HEK293 (cell line): Measurements from ENCODE around the gene DOK3.

Experiments
- CTCF ChIA-PET: fragments of 350-600 bp; formaldehyde crosslinking; extraction: SDS; loops from one replicate; lab custom pipeline; 2021; ENCODE audit warnings: antibody characterized with exemption; lab: Yijun Ruan, JAX
- POLR2A ChIA-PET: fragments of 300-600 bp; formaldehyde crosslinking; extraction: SDS; loops from one replicate; lab custom pipeline; 2020; ENCODE audit warnings: antibody characterized with exemption, inconsistent platforms; lab: Yijun Ruan, JAX
- H3K27ac ChIP-seq: fragments of 200-500 bp; sonication (Bioruptor generic); 2 replicates; pipeline ENCODE4 v1.5.1; 2014; ENCODE audit warnings: low read depth, low read length, control low read depth, inconsistent platforms; ENCODE audit errors: extremely low read depth
- H3K36me3 ChIP-seq, 2 experiments: fragments of 200-500 bp in 1 of 2; sonication (Bioruptor generic) in 1 of 2; 1 replicate in 1 of 2; 2 replicates in 1 of 2; pipeline ENCODE4 v1.5.1; 2014 to 2017; ENCODE audit warnings: inconsistent platforms in 2 of 2, low read length in 2 of 2; ENCODE audit not compliant: control insufficient read depth in 2 of 2, insufficient read depth in 1 of 2
- H3K4me1 ChIP-seq: fragments of 200-500 bp; sonication (Bioruptor generic); 2 replicates; pipeline ENCODE4 v1.5.1; 2014; ENCODE audit warnings: mild to moderate bottlenecking, low read length, inconsistent platforms; ENCODE audit not compliant: control insufficient read depth, insufficient read depth
- H3K4me3 ChIP-seq: 2 replicates; pipeline ENCODE4 v1.5.1; 2011; ENCODE audit warnings: low read depth, mild to moderate bottlenecking, control low read depth, low read length, moderate library complexity
- H3K9me3 ChIP-seq: fragments of 200-500 bp; sonication (Bioruptor generic); 2 replicates; pipeline ENCODE4 v1.5.1; 2014; ENCODE audit warnings: low read depth, low read length, inconsistent platforms; ENCODE audit not compliant: control insufficient read depth, insufficient read depth
- INSM2 ChIP-seq: fragments of 450-650 bp; formaldehyde crosslinking; IDR thresholded peaks from 2 replicates; pipeline ENCODE4 v1.5.1; 2016; ENCODE audit warnings: missing biosample characterization, missing genetic modification characterization
- PRDM1 ChIP-seq: fragments of 450-650 bp; formaldehyde crosslinking; IDR thresholded peaks from 2 replicates; pipeline ENCODE4; 2016; ENCODE audit warnings: missing biosample characterization, missing genetic modification characterization
- REPIN1 ChIP-seq: fragments of 450-650 bp; formaldehyde crosslinking; IDR thresholded peaks from 2 replicates; pipeline ENCODE4 v1.5.1; 2017; ENCODE audit warnings: missing biosample characterization, missing genetic modification characterization, low read depth
- SETDB1 ChIP-seq: IDR thresholded peaks from one replicate; pipeline ENCODE4 v1.6.1; 2017; ENCODE audit warnings: mild to moderate bottlenecking, low read length, moderate library complexity, mixed read lengths; ENCODE audit not compliant: insufficient read length
- YY2 ChIP-seq: fragments of 450-650 bp; formaldehyde crosslinking; IDR thresholded peaks from 2 replicates; pipeline ENCODE4 v1.5.1; 2016; ENCODE audit warnings: missing biosample characterization, missing genetic modification characterization
- ZBTB48 ChIP-seq: fragments of 450-650 bp; formaldehyde crosslinking; IDR thresholded peaks from 2 replicates; pipeline ENCODE4 v1.5.1; 2016; ENCODE audit warnings: missing biosample characterization, missing genetic modification characterization
- ZNF121 ChIP-seq: fragments of 450-650 bp; formaldehyde crosslinking; IDR thresholded peaks from 2 replicates; pipeline ENCODE4 v1.5.1; 2016; ENCODE audit warnings: missing biosample characterization, missing genetic modification characterization
- ZNF2 ChIP-seq: fragments of 450-650 bp; formaldehyde crosslinking; IDR thresholded peaks from 2 replicates; pipeline ENCODE4 v1.5.1; 2016; ENCODE audit warnings: missing biosample characterization, missing genetic modification characterization
- ZNF202 ChIP-seq: fragments of 450-650 bp; formaldehyde crosslinking; IDR thresholded peaks from 2 replicates; pipeline ENCODE4 v1.5.1; 2016; ENCODE audit warnings: missing biosample characterization, missing genetic modification characterization, borderline replicate concordance
- ZNF366 ChIP-seq: fragments of 450-650 bp; formaldehyde crosslinking; conservative IDR thresholded peaks from 2 replicates; pipeline ENCODE4 v1.5.1; 2016; ENCODE audit warnings: missing biosample characterization, missing genetic modification characterization
- ZNF416 ChIP-seq: fragments of 450-650 bp; formaldehyde crosslinking; IDR thresholded peaks from 2 replicates; pipeline ENCODE4 v1.5.1; 2016; ENCODE audit warnings: missing biosample characterization, missing genetic modification characterization
- ZNF600 ChIP-seq: fragments of 450-650 bp; formaldehyde crosslinking; IDR thresholded peaks from 2 replicates; pipeline ENCODE4 v1.5.1; 2016; ENCODE audit warnings: missing biosample characterization, missing genetic modification characterization
- ZNF785 ChIP-seq: fragments of 450-650 bp; formaldehyde crosslinking; IDR thresholded peaks from 2 replicates; pipeline ENCODE4 v1.5.1; 2016; ENCODE audit warnings: missing biosample characterization, missing genetic modification characterization
- ZNF791 ChIP-seq: fragments of 450-650 bp; formaldehyde crosslinking; IDR thresholded peaks from 2 replicates; pipeline ENCODE4 v1.5.1; 2016; ENCODE audit warnings: missing biosample characterization, missing genetic modification characterization
- TF ChIP-seq, protein P1 (sequence below): fragments of 450-650 bp; formaldehyde crosslinking; IDR thresholded peaks from 2 replicates; pipeline ENCODE4 v1.5.1; 2016; ENCODE audit warnings: missing biosample characterization, missing genetic modification characterization, borderline replicate concordance

The DOK3 gene

GRCh38 chr5:177540438-177540837 lies 30.8 kb upstream of the DOK3 start:
- Histone ChIP-seq H3K36me3 (peaks cover 4 to 64% of the 10 kb centered on the region in 2 experiments), H3K9me3 (no peaks in the 10 kb centered on the region), H3K27ac (no peak overlapping the region), H3K4me3 (no peak overlapping the region), H3K4me1 (no peaks in the 10 kb centered on the region; the same call in 1 of the 2 replicates)
- TF ChIP-seq ZNF791 (tag by site-specific recombination) (no peak), INSM2 (no peak)
- CTCF ChIA-PET = interaction anchor here (1.6 kb wide), 1 partner anchor 19 kb away, joined by 8 read pairs; no protein-coding TSS in a partner anchor
- POLR2A ChIA-PET = no interaction called here

DNA sequence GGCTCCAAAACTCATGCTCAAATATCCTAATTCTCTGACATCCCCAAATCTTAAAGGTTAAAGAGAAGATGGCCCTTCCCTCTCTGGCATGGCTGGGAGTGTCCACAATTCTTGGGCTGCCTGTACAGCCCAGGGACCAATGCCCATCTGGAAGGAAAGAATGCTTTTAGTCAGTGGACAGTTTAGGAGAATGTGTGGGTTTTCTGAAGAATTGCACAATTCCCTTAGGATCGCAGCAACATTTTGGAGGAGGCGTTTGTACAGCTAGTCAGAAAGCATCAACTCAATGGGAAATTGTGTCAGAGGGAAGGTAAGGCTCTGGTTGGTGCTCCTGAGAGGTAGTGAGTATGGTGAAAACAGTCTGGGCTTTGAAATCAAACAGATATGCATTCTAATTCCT lies 29.8 kb upstream of the DOK3 start:
- H3K36me3 ChIP-seq = peaks cover 4 to 72% of the 10 kb centered on the region in 2 experiments
- no peaks in the 10 kb centered on the region for H3K9me3 ChIP-seq
- CTCF ChIA-PET = interaction anchor here (0.6 to 1.6 kb wide), 2 partner anchors 18 to 521 kb away, joined by 3 to 8 read pairs; no protein-coding TSS in a partner anchor
- H3K4me1 ChIP-seq = no peaks in the 10 kb centered on the region
- H3K4me3 ChIP-seq = no peak overlapping the region
- no peak for TF ChIP-seq REPIN1 (tag by site-specific recombination)
- TF ChIP-seq, protein P1, sequence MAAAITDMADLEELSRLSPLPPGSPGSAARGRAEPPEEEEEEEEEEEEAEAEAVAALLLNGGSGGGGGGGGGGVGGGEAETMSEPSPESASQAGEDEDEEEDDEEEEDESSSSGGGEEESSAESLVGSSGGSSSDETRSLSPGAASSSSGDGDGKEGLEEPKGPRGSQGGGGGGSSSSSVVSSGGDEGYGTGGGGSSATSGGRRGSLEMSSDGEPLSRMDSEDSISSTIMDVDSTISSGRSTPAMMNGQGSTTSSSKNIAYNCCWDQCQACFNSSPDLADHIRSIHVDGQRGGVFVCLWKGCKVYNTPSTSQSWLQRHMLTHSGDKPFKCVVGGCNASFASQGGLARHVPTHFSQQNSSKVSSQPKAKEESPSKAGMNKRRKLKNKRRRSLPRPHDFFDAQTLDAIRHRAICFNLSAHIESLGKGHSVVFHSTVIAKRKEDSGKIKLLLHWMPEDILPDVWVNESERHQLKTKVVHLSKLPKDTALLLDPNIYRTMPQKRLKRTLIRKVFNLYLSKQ (tag by site-specific recombination) = no peak
- no peak for TF ChIP-seq ZBTB48 (tag by site-specific recombination)
- TF ChIP-seq ZNF366 (tag by site-specific recombination) = no peak
- TF ChIP-seq PRDM1 (tag by site-specific recombination) = no peak
- TF ChIP-seq ZNF416 (tag by site-specific recombination) = no peak
- no peak for TF ChIP-seq ZNF2
- TF ChIP-seq ZNF121 (tag by site-specific recombination) = no peak
- no peak for TF ChIP-seq YY2 (tag by site-specific recombination)
- no peak for TF ChIP-seq ZNF202
- no peak for TF ChIP-seq ZNF785 (tag by site-specific recombination)
- no peak for TF ChIP-seq ZNF600 (tag by site-specific recombination)
- H3K27ac ChIP-seq = no peak overlapping the region
- POLR2A ChIA-PET = interaction anchor here (2.0 kb wide), 1 partner anchor 53 kb away, joined by 4 read pairs; the partner anchor contains the start of gene TMED9

GRCh38 chr5:177538876-177539275 lies 29.2 kb upstream of the DOK3 start:
- ChIA-PET POLR2A (interaction anchor here (0.6 to 2.0 kb wide), 2 partner anchors 31 to 53 kb away, joined by 3 to 4 read pairs; partner anchors contain the start of gene TMED9), CTCF (interaction anchor here (0.6 to 1.6 kb wide), 2 partner anchors 18 to 521 kb away, joined by 3 to 8 read pairs; no protein-coding TSS in a partner anchor)
- Histone ChIP-seq H3K27ac (no peak overlapping the region), H3K36me3 (peaks cover 8 to 75% of the 10 kb centered on the region in 2 experiments), H3K9me3 (no peaks in the 10 kb centered on the region), H3K4me1 (no peaks in the 10 kb centered on the region), H3K4me3 (no peak overlapping the region)
- no peak for TF ChIP-seq SETDB1
